Endometrial microvascular endothelial cells (primary cell): ENCODE results near the gene FAM241A. TPM values are rescaled to one million over a fixed set of nuclear protein-coding genes. Genes with fewer than 3 reads are reported as not detected.
"Not testable (repeated sequence)": the region's sequence is repeated elsewhere in the genome, so short reads cannot be mapped to it uniquely, and the experiment has no call there.

Experiments
- in situ Hi-C: cut with HindIII; loops from 2 replicates; pipeline ENCODE4 v1.10.0; 2017; ENCODE audit warnings: low sequenced_read_pairs, low pct_unique_long_range_greater_than_20kb; ENCODE audit errors: inconsistent ontology term
- total RNA-seq: library from RNA; depleted of rRNA; stranded (reverse); fragments of >200 nt; gene quantifications from one replicate; pipeline ENCODE4 v1.2.3, GENCODE V29; 2015; ENCODE audit errors: inconsistent ontology term

FAM241A gene
- total RNA-seq, 1 donor from 2014 or later: 29.3 TPM

- in situ Hi-C loops: no loop called here
These were observed 45.4 kb downstream of the FAM241A start for GRCh38 chr4:112190684-112191083.

GRCh38 chr4:112196461-112196860 lies 51.2 kb downstream of the FAM241A start:
- in situ Hi-C loops: no loop called here

- in situ Hi-C loops: no loop called here
These were observed 53.8 kb downstream of the FAM241A start for GRCh38 chr4:112199041-112199440.

- in situ Hi-C loops: no loop called here
These were observed 56.8 kb downstream of the FAM241A start for GRCh38 chr4:112201915-112202505.

GRCh38 chr4:112203593-112203992 lies 58.3 kb downstream of the FAM241A start:
- in situ Hi-C loops: no loop called here

GRCh38 chr4:112206431-112206830 lies 61.2 kb downstream of the FAM241A start:
- in situ Hi-C loops: no loop called here

- in situ Hi-C loops: not testable (repeated sequence)
These were observed 63.2 kb downstream of the FAM241A start for GRCh38 chr4:112208137-112209095.

- in situ Hi-C loops: no loop called here
These were observed 65.5 kb downstream of the FAM241A start for GRCh38 chr4:112210777-112211176.

- in situ Hi-C loops: no loop called here
These were observed 67.8 kb downstream of the FAM241A start for GRCh38 chr4:112213091-112213490.

- in situ Hi-C loops: no loop called here
These were observed 68.6 kb downstream of the FAM241A start for GRCh38 chr4:112213856-112214255.

GRCh38 chr4:112214390-112215264 lies 69.4 kb downstream of the FAM241A start:
- in situ Hi-C loops: no loop called here

- in situ Hi-C loops: no loop called here
These were observed 74.6 kb downstream of the FAM241A start for GRCh38 chr4:112219826-112220366.

- in situ Hi-C loops: no loop called here
These were observed 77.1 kb downstream of the FAM241A start for GRCh38 chr4:112222219-112222955.

GRCh38 chr4:112225157-112225556 lies 79.9 kb downstream of the FAM241A start:
- in situ Hi-C loops: no loop called here

GRCh38 chr4:112230879-112231778 lies 85.9 kb downstream of the FAM241A start:
- in situ Hi-C loops: no loop called here

GRCh38 chr4:112231779-112232713 lies 86.8 kb downstream of the FAM241A start, which contains the start of gene AP1AR:
Gene AP1AR (plus strand): TSS chr4:112231787. CDS start chr4:112232092, 305 bp downstream.
- in situ Hi-C loops: no loop called here
